CD14-positive monocyte (primary cell): ENCODE data around the gene KRTAP1-3. TPM values are rescaled to one million over a fixed set of nuclear protein-coding genes. Genes with fewer than 3 reads are reported as not detected.

Experiments used
- DNase-seq, 3 donors: peaks; one replicate each; pipeline ENCODE4 v3.0.0-alpha.2; 2011 to 2022
- H2AFZ ChIP-seq: 2 replicates; pipeline ENCODE4 v1.6.0; 2012; ENCODE audit warnings: mild to moderate bottlenecking, low read depth, low read length, inconsistent platforms; ENCODE audit not compliant: insufficient read depth, poor library complexity, severe bottlenecking
- H3K27ac ChIP-seq, 2 donors: 1 replicate in 1 of 2; 2 replicates in 1 of 2; pipeline ENCODE4 v1.5.1; 2012 to 2013; ENCODE audit warnings: low read length in 2 of 2, control low read depth in 1 of 2, inconsistent platforms in 1 of 2, low read depth in 1 of 2, mild to moderate bottlenecking in 1 of 2
- H3K27me3 ChIP-seq, 2 donors: one replicate each; pipeline versions ENCODE4 v1.6.0 to v1.6.1; 2011 to 2013; ENCODE audit warnings: low read length in 2 of 2; ENCODE audit not compliant: control insufficient read depth in 2 of 2, insufficient read depth in 2 of 2
- H3K36me3 ChIP-seq, 2 donors: replicated peaks in 1 of 2; 1 replicate in 1 of 2; 2 replicates in 1 of 2; pipeline versions ENCODE4 v1.5.1 to v1.6.1; 2012 to 2013; ENCODE audit warnings: low read length in 2 of 2, control low read depth in 1 of 2, inconsistent platforms in 1 of 2, mild to moderate bottlenecking in 1 of 2; ENCODE audit not compliant: insufficient read depth in 2 of 2, control insufficient read depth in 1 of 2
- H3K4me1 ChIP-seq, 2 donors: 1 replicate in 1 of 2; 2 replicates in 1 of 2; pipeline versions ENCODE4 v1.5.1 to v1.6.1; 2012 to 2013; ENCODE audit warnings: low read length in 2 of 2, control low read depth in 1 of 2, inconsistent platforms in 1 of 2, mild to moderate bottlenecking in 1 of 2, moderate library complexity in 1 of 2; ENCODE audit not compliant: insufficient read depth in 2 of 2, control insufficient read depth in 1 of 2
- H3K4me2 ChIP-seq: replicated peaks from 2 replicates; pipeline ENCODE3; 2012; ENCODE audit warnings: low read length, moderate library complexity, mild to moderate bottlenecking; ENCODE audit not compliant: poor library complexity, severe bottlenecking; ENCODE audit errors: extremely low read depth
- H3K4me3 ChIP-seq, 3 experiments: fragments of 200-600 bp in 1 of 3; sonication (generic) in 1 of 3; replicated peaks in 1 of 3; 1 replicate in 2 of 3; 2 replicates in 1 of 3; pipeline ENCODE4 v1.5.1; 2011 to 2013; ENCODE audit warnings: low read length in 3 of 3, mild to moderate bottlenecking in 3 of 3, control low read depth in 2 of 3, low read depth in 2 of 3, inconsistent platforms in 1 of 3, moderate library complexity in 1 of 3
- H3K79me2 ChIP-seq: 2 replicates; pipeline ENCODE4 v1.6.0; 2012; ENCODE audit warnings: mild to moderate bottlenecking, control low read depth, inconsistent platforms, low read length, moderate library complexity; ENCODE audit not compliant: insufficient read depth
- H3K9ac ChIP-seq: 2 replicates; pipeline ENCODE4 v1.6.0; 2017; ENCODE audit warnings: low read length, mild to moderate bottlenecking; ENCODE audit not compliant: insufficient read depth, poor library complexity, severe bottlenecking
- H3K9me3 ChIP-seq, 2 donors: replicated peaks in 1 of 2; 1 replicate in 1 of 2; 2 replicates in 1 of 2; pipeline versions ENCODE4 v1.5.1 to v1.6.1; 2012 to 2013; ENCODE audit warnings: low read length in 2 of 2, control low read depth in 1 of 2; ENCODE audit not compliant: control insufficient read depth in 1 of 2, insufficient read depth in 1 of 2
- H4K20me1 ChIP-seq: 2 replicates; pipeline ENCODE4 v1.6.0; 2012; ENCODE audit warnings: mild to moderate bottlenecking, low read length, control low read depth, moderate library complexity; ENCODE audit not compliant: insufficient read depth
- H3K27ac Mint-ChIP-seq, 7 donors: one replicate each; pipeline ENCODE4 v1.8.0; 2020; ENCODE audit warnings: mild to moderate bottlenecking in 7 of 7, mixed read lengths in 7 of 7, moderate library complexity in 6 of 7, inconsistent platforms in 2 of 7
- H3K27me3 Mint-ChIP-seq, 3 donors: one replicate each; pipeline ENCODE4 v1.8.0; 2021 to 2022; ENCODE audit warnings: low read depth in 3 of 3, mild to moderate bottlenecking in 3 of 3, mixed read lengths in 3 of 3, moderate library complexity in 3 of 3, inconsistent platforms in 1 of 3
- H3K36me3 Mint-ChIP-seq, 2 donors: one replicate each; pipeline ENCODE4 v1.8.0; 2020; ENCODE audit warnings: mixed read lengths in 2 of 2, inconsistent platforms in 1 of 2, mild to moderate bottlenecking in 1 of 2
- H3K4me1 Mint-ChIP-seq: one replicate; pipeline ENCODE4 v1.8.0; 2020; ENCODE audit warnings: mild to moderate bottlenecking, mixed read lengths
- H3K4me3 Mint-ChIP-seq, 2 donors: one replicate each; pipeline ENCODE4 v1.8.0; 2020; ENCODE audit warnings: mild to moderate bottlenecking in 2 of 2, mixed read lengths in 2 of 2, moderate library complexity in 1 of 2
- H3K9me3 Mint-ChIP-seq, 7 donors: one replicate each; pipeline ENCODE4 v1.8.0; 2020 to 2022; ENCODE audit warnings: mixed read lengths in 7 of 7, mild to moderate bottlenecking in 6 of 7, moderate library complexity in 6 of 7, inconsistent platforms in 2 of 7
- WGBS: methylation state at CpG from one replicate; pipeline ENCODE4 v1.1.5; 2013; ENCODE audit warnings: missing lambda C conversion rate; ENCODE audit not compliant: insufficient coverage; 5-methylcytosine and 5-hydroxymethylcytosine counted together
- intact Hi-C, 2 donors: fragments of 100-400 bp; cut with micrococcal nuclease; formaldehyde crosslinking; loops; one replicate each; pipeline versions ENCODE4 v1.15.0 to v1.15.1; 2023
- polyA plus RNA-seq, 3 donors: library from polyadenylated mRNA; depleted of rRNA in 1 of 3; unstranded in 2 of 3; stranded (reverse) in 1 of 3; fragments of 300-500 nt in 2 of 3; fragments of >200 nt in 1 of 3; fragmentation: Illumina TruSeq in 2 of 3; gene quantifications; 1 replicate in 2 of 3; 2 replicates in 1 of 3; pipeline ENCODE4 v1.2.3, GENCODE V29; 2012 to 2021
- TF ChIP-seq, protein P1 (sequence below): fragments of 200-600 bp; IDR thresholded peaks from one replicate; pipeline ENCODE4 v1.8.0; 2022; ENCODE audit warnings: antibody characterized with exemption, mild to moderate bottlenecking

KRTAP1-3 gene
- polyA plus RNA-seq, 3 donors = not detected

DNA sequence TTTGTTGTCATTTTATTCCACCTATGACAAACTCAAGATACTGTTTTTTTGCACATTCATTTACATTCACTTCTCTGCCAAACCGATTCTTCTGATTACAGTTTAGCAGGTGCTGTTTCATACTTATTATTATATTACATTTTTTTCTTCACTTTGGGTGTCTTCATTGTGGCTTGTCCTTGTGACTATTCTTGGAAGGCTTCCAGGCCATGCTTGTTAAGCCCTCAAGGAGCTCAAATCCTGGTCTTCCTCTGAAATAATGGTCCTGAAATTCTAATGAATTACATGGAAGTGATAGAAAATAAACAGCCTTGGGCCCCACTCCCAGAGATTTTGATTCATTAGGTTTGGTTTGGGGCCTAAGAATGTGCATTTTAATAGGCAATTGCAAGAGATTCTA, 29.6 kb upstream of the KRTAP1-3 start:
- Histone ChIP-seq H3K36me3 (no peaks in the 10 kb centered on the region), H3K79me2 (no peaks in the 10 kb centered on the region), H2AFZ (no peak overlapping the region), H3K27me3 (peaks cover 18 to 19% of the 10 kb centered on the region in 2 donors), H3K27ac (no peak overlapping the region), H3K4me2 (no peak overlapping the region), H3K9me3 (no peaks in the 10 kb centered on the region), H3K9ac (no peak overlapping the region), H3K4me1 (no peaks in the 10 kb centered on the region), H3K4me3 (no peak overlapping the region), H4K20me1 (no peaks in the 10 kb centered on the region)
- TF ChIP-seq, protein P1, sequence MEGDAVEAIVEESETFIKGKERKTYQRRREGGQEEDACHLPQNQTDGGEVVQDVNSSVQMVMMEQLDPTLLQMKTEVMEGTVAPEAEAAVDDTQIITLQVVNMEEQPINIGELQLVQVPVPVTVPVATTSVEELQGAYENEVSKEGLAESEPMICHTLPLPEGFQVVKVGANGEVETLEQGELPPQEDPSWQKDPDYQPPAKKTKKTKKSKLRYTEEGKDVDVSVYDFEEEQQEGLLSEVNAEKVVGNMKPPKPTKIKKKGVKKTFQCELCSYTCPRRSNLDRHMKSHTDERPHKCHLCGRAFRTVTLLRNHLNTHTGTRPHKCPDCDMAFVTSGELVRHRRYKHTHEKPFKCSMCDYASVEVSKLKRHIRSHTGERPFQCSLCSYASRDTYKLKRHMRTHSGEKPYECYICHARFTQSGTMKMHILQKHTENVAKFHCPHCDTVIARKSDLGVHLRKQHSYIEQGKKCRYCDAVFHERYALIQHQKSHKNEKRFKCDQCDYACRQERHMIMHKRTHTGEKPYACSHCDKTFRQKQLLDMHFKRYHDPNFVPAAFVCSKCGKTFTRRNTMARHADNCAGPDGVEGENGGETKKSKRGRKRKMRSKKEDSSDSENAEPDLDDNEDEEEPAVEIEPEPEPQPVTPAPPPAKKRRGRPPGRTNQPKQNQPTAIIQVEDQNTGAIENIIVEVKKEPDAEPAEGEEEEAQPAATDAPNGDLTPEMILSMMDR = no peak
- intact Hi-C loops = no loop called here
- Mint-ChIP-seq H3K27me3 (peaks cover 12 to 22% (median 19%) of the 10 kb centered on the region in 3 donors), H3K9me3 (peaks cover 0 to 2% (median 0%) of the 10 kb centered on the region in 7 donors), H3K4me1 (no peaks in the 10 kb centered on the region), H3K27ac (no peak overlapping the region), H3K36me3 (peaks cover 0 to 2% of the 10 kb centered on the region in 2 donors), H3K4me3 (no peak overlapping the region)
- no peak for DNase-seq
- WGBS = no CpG with 5 or more reads among the region's 1 CpG

DNA sequence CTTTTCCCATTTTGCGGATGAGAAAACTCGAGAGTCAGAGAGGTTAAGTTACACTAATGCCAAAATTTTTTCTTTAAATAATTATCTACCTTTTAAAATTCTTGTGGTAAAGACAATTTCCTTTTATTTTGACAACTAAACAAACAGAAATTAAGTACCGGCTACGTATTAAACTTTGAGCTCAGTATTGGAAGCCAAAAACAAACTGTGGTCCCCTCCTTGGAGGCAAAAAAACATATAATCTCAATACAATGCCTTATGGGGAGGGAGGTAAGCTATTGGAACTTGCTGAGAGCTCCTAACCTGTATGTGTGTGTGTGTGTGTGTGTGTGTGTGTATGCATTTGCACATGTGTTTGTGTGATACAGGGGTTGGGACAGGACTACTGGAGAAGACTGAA, 28.8 kb upstream of the KRTAP1-3 start:
- Histone ChIP-seq H3K27ac (no peak overlapping the region), H3K4me3 (no peak overlapping the region), H3K27me3 (peaks cover 19 to 26% of the 10 kb centered on the region in 2 donors), H4K20me1 (no peaks in the 10 kb centered on the region), H3K9ac (no peak overlapping the region), H3K4me1 (no peaks in the 10 kb centered on the region), H3K9me3 (no peaks in the 10 kb centered on the region), H3K79me2 (no peaks in the 10 kb centered on the region), H3K4me2 (no peak overlapping the region), H2AFZ (no peak overlapping the region), H3K36me3 (no peaks in the 10 kb centered on the region)
- Mint-ChIP-seq H3K4me1 (no peaks in the 10 kb centered on the region), H3K27ac (no peak overlapping the region), H3K36me3 (peaks cover 0 to 2% of the 10 kb centered on the region in 2 donors), H3K9me3 (peaks cover 0 to 2% (median 0%) of the 10 kb centered on the region in 7 donors), H3K27me3 (peaks cover 13 to 30% (median 20%) of the 10 kb centered on the region in 3 donors), H3K4me3 (no peak overlapping the region)
- no peak for DNase-seq
- TF ChIP-seq, protein P1 = no peak
- WGBS = no CpG with 5 or more reads among the region's 4 CpGs
- intact Hi-C loops = no loop called here
